Measurements from ENCODE around the gene ACTL7B. TPM values are rescaled to one million over a fixed set of nuclear protein-coding genes. Genes with fewer than 3 reads are reported as not detected.
"Not testable (repeated sequence)": the region's sequence is repeated elsewhere in the genome, so short reads cannot be mapped to it uniquely, and the experiment has no call there.

Gene ACTL7B
- total RNA-seq, result not detected

GRCh38 chr9:108855888-108856287 is at the start of gene ACTL7B:
TSS of gene ACTL7B (minus strand) at chr9:108855986. CDS start at chr9:108855930, 56 bp downstream.
- no peak for ATAC-seq
- DNase-seq (ENCODE audit: low spot score), result no peak

- ATAC-seq, result no peak
- no peak for DNase-seq (ENCODE audit: low spot score)
Measured at GRCh38 chr9:108905494-108905893, 49.7 kb upstream of the ACTL7B start.

- ATAC-seq, result no peak
- DNase-seq (ENCODE audit: low spot score), result no peak
Measured at GRCh38 chr9:108904161-108904560, 48.4 kb upstream of the ACTL7B start.

- no peak for DNase-seq (ENCODE audit: low spot score)
- no peak for ATAC-seq
Measured at GRCh38 chr9:108903420-108904103, 47.8 kb upstream of the ACTL7B start.

- no peak for ATAC-seq
- no peak for DNase-seq (ENCODE audit: low spot score)
Measured at GRCh38 chr9:108900176-108900575, 44.4 kb upstream of the ACTL7B start.

GRCh38 chr9:108899023-108899695 is 43.4 kb upstream of the ACTL7B start:
- not testable (repeated sequence) for ATAC-seq; DNase-seq (ENCODE audit: low spot score)

- ATAC-seq (peak; percentile 40), DNase-seq (ENCODE audit: low spot score) (no peak)
Measured at GRCh38 chr9:108897324-108898096, 41.7 kb upstream of the ACTL7B start.

- DNase-seq (ENCODE audit: low spot score), result peak; percentile 76
Measured at GRCh38 chr9:108894225-108894997, 38.6 kb upstream of the ACTL7B start.

GRCh38 chr9:108889649-108890067 is 33.9 kb upstream of the ACTL7B start:
- DNase-seq (ENCODE audit: low spot score), result no peak
- peak; percentile 55 for ATAC-seq

More at GRCh38 chr9:108894225-108894997, 38.6 kb upstream of the ACTL7B start:
- peak; percentile 88 for ATAC-seq

- ATAC-seq, result peak; percentile 54
- not testable (repeated sequence) for DNase-seq (ENCODE audit: low spot score)
Measured at GRCh38 chr9:108886594-108887271, 30.9 kb upstream of the ACTL7B start.

- DNase-seq (ENCODE audit: low spot score) (peak; percentile 72), ATAC-seq (peak; percentile 83)
Measured at GRCh38 chr9:108885643-108886348, 30.0 kb upstream of the ACTL7B start.

GRCh38 chr9:108884701-108885100 is 28.9 kb upstream of the ACTL7B start:
- DNase-seq (ENCODE audit: low spot score), result no peak
- no peak for ATAC-seq

GRCh38 chr9:108883085-108883484 is 27.3 kb upstream of the ACTL7B start:
- no peak for ATAC-seq
- DNase-seq (ENCODE audit: low spot score), result no peak

GRCh38 chr9:108882052-108882888 is 26.5 kb upstream of the ACTL7B start:
- ATAC-seq, result no peak

GRCh38 chr9:108880738-108881316 is 25.0 kb upstream of the ACTL7B start:
- ATAC-seq (no peak), DNase-seq (ENCODE audit: low spot score) (no peak)

More at GRCh38 chr9:108882052-108882888, 26.5 kb upstream of the ACTL7B start:
- no peak for DNase-seq (ENCODE audit: low spot score)

GRCh38 chr9:108877524-108877923 is 21.7 kb upstream of the ACTL7B start:
- DNase-seq (ENCODE audit: low spot score), result no peak
- ATAC-seq, result no peak

GRCh38 chr9:108876425-108876824 is 20.6 kb upstream of the ACTL7B start:
- DNase-seq (ENCODE audit: low spot score) (no peak), ATAC-seq (no peak)

- ATAC-seq, result no peak
Measured at GRCh38 chr9:108874058-108874788, 18.4 kb upstream of the ACTL7B start.

More at GRCh38 chr9:108874058-108874788, 18.4 kb upstream of the ACTL7B start:
- no peak for DNase-seq (ENCODE audit: low spot score)

All from left lobe of liver (tissue), 2 donors.